Central memory CD8-positive, alpha-beta T cell (primary cell): ENCODE measurements around the gene BRI3BP.
A peak's percentile ranks its signal among the peaks of the same experiment; 100 is the strongest.

Experiments used
- ATAC-seq: fragments of 150-1000 bp; cut with Tn5 transposase; replicated peaks from 2 replicates; pipeline ENCODE4 v1.10.0; 2022; ENCODE audit warnings: mild to moderate bottlenecking, moderate FRiP score, moderate number of reproducible peaks; ENCODE audit not compliant: poor library complexity, severe bottlenecking; ENCODE audit errors: extremely low read depth
- DNase-seq, 2 donors: peaks; one replicate each; pipeline ENCODE4 v3.0.0; 2021; ENCODE audit warnings: low spot score in 2 of 2
- H3K27ac Mint-ChIP-seq: one replicate; pipeline ENCODE4 v1.8.0; 2022; ENCODE audit warnings: low read depth, mild to moderate bottlenecking, moderate library complexity, mixed read lengths
- H3K27me3 Mint-ChIP-seq: one replicate; pipeline ENCODE4 v1.8.0; 2022; ENCODE audit warnings: mixed read lengths
- H3K36me3 Mint-ChIP-seq: one replicate; pipeline ENCODE4 v1.8.0; 2022; ENCODE audit warnings: mild to moderate bottlenecking, moderate library complexity, mixed read lengths; ENCODE audit not compliant: insufficient read depth
- H3K4me1 Mint-ChIP-seq: one replicate; pipeline ENCODE4 v1.8.0; 2022; ENCODE audit warnings: mixed read lengths
- H3K4me3 Mint-ChIP-seq: one replicate; pipeline ENCODE4 v1.8.0; 2022; ENCODE audit warnings: mild to moderate bottlenecking, moderate library complexity, mixed read lengths
- H3K9me3 Mint-ChIP-seq: one replicate; pipeline ENCODE4 v1.8.0; 2022; ENCODE audit warnings: mixed read lengths

The BRI3BP gene

GRCh38 chr12:124993626-124994436, at the start of gene BRI3BP:
Gene BRI3BP (plus strand): TSS chr12:124993645. CDS start chr12:124993791, 146 bp downstream.
- DNase-seq (peak in 1 of 2 donors; percentile 31), ATAC-seq (peak; percentile 75)
- peak within 1 kb of the TSS; percentile 51 for H3K27ac Mint-ChIP-seq
- peaks cover 27% of the 10 kb centered on the region for H3K4me1 Mint-ChIP-seq
- peak within 1 kb of the TSS; percentile 94 for H3K4me3 Mint-ChIP-seq
- H3K9me3 Mint-ChIP-seq, result no peaks in the 10 kb centered on the region
- H3K27me3 Mint-ChIP-seq, result no peaks in the 10 kb centered on the region
- H3K36me3 Mint-ChIP-seq, result peaks cover 10% of the 10 kb centered on the region

GRCh38 chr12:124946447-124946793, 47.0 kb upstream of the BRI3BP start:
- DNase-seq (no peak), ATAC-seq (no peak)
- H3K9me3 Mint-ChIP-seq, result no peaks in the 10 kb centered on the region
- no peak overlapping the region for H3K27ac Mint-ChIP-seq
- H3K4me3 Mint-ChIP-seq, result no peak overlapping the region
- H3K27me3 Mint-ChIP-seq, result no peaks in the 10 kb centered on the region
- H3K36me3 Mint-ChIP-seq, result peaks cover 14% of the 10 kb centered on the region
- H3K4me1 Mint-ChIP-seq, result no peaks in the 10 kb centered on the region

- H3K27ac Mint-ChIP-seq, result no peak overlapping the region
- H3K4me1 Mint-ChIP-seq, result no peaks in the 10 kb centered on the region
- no peaks in the 10 kb centered on the region for H3K9me3 Mint-ChIP-seq
- H3K27me3 Mint-ChIP-seq, result no peaks in the 10 kb centered on the region
- H3K4me3 Mint-ChIP-seq, result no peak overlapping the region
- no peak for ATAC-seq
- DNase-seq, result no peak
- peaks cover 17% of the 10 kb centered on the region for H3K36me3 Mint-ChIP-seq
These were observed 46.4 kb upstream of the BRI3BP start for GRCh38 chr12:124947013-124947412.

GRCh38 chr12:124947561-124948398, 45.7 kb upstream of the BRI3BP start:
- Mint-ChIP-seq H3K36me3 (peaks cover 15% of the 10 kb centered on the region), H3K27me3 (no peaks in the 10 kb centered on the region), H3K4me3 (no peak overlapping the region), H3K9me3 (no peaks in the 10 kb centered on the region), H3K27ac (no peak overlapping the region), H3K4me1 (no peaks in the 10 kb centered on the region)
- DNase-seq, result no peak
- no peak for ATAC-seq

GRCh38 chr12:124949066-124949465, 44.4 kb upstream of the BRI3BP start:
- Mint-ChIP-seq H3K36me3 (peaks cover 15% of the 10 kb centered on the region), H3K27me3 (no peaks in the 10 kb centered on the region), H3K4me1 (no peaks in the 10 kb centered on the region), H3K27ac (no peak overlapping the region), H3K4me3 (no peak overlapping the region), H3K9me3 (no peaks in the 10 kb centered on the region)
- DNase-seq (no peak), ATAC-seq (no peak)

- Mint-ChIP-seq H3K36me3 (peaks cover 18% of the 10 kb centered on the region), H3K4me3 (no peak overlapping the region), H3K4me1 (no peaks in the 10 kb centered on the region), H3K9me3 (no peaks in the 10 kb centered on the region), H3K27me3 (no peaks in the 10 kb centered on the region), H3K27ac (no peak overlapping the region)
- DNase-seq, result no peak
- ATAC-seq, result no peak
These were observed 43.4 kb upstream of the BRI3BP start for GRCh38 chr12:124949779-124950728.

- peaks cover 24% of the 10 kb centered on the region for H3K36me3 Mint-ChIP-seq
- ATAC-seq, result no peak
- DNase-seq, result no peak
- no peaks in the 10 kb centered on the region for H3K9me3 Mint-ChIP-seq
- H3K4me1 Mint-ChIP-seq, result no peaks in the 10 kb centered on the region
- H3K27ac Mint-ChIP-seq, result no peak overlapping the region
- H3K27me3 Mint-ChIP-seq, result no peaks in the 10 kb centered on the region
- H3K4me3 Mint-ChIP-seq, result no peak overlapping the region
These were observed 41.1 kb upstream of the BRI3BP start for GRCh38 chr12:124952295-124952694.

GRCh38 chr12:124952801-124953200, 40.6 kb upstream of the BRI3BP start:
- no peaks in the 10 kb centered on the region for H3K4me1 Mint-ChIP-seq
- no peaks in the 10 kb centered on the region for H3K9me3 Mint-ChIP-seq
- H3K36me3 Mint-ChIP-seq, result peaks cover 28% of the 10 kb centered on the region
- no peak overlapping the region for H3K4me3 Mint-ChIP-seq
- no peak overlapping the region for H3K27ac Mint-ChIP-seq
- no peak for DNase-seq
- ATAC-seq, result no peak
- no peaks in the 10 kb centered on the region for H3K27me3 Mint-ChIP-seq

GRCh38 chr12:124953689-124954405, 39.6 kb upstream of the BRI3BP start:
- H3K36me3 Mint-ChIP-seq, result peaks cover 26% of the 10 kb centered on the region
- H3K27ac Mint-ChIP-seq, result no peak overlapping the region
- no peaks in the 10 kb centered on the region for H3K4me1 Mint-ChIP-seq
- H3K9me3 Mint-ChIP-seq, result no peaks in the 10 kb centered on the region
- ATAC-seq, result no peak
- DNase-seq, result no peak
- H3K4me3 Mint-ChIP-seq, result no peak overlapping the region
- H3K27me3 Mint-ChIP-seq, result no peaks in the 10 kb centered on the region

- DNase-seq (no peak), ATAC-seq (no peak)
- Mint-ChIP-seq H3K27me3 (no peaks in the 10 kb centered on the region), H3K27ac (no peak overlapping the region), H3K9me3 (no peaks in the 10 kb centered on the region), H3K4me3 (no peak overlapping the region), H3K4me1 (no peaks in the 10 kb centered on the region), H3K36me3 (peaks cover 30% of the 10 kb centered on the region)
These were observed 38.7 kb upstream of the BRI3BP start for GRCh38 chr12:124954771-124955170.

- no peaks in the 10 kb centered on the region for H3K9me3 Mint-ChIP-seq
- H3K36me3 Mint-ChIP-seq, result peaks cover 36% of the 10 kb centered on the region
- H3K4me3 Mint-ChIP-seq, result no peak overlapping the region
- no peaks in the 10 kb centered on the region for H3K4me1 Mint-ChIP-seq
- ATAC-seq (no peak), DNase-seq (no peak)
- H3K27ac Mint-ChIP-seq, result no peak overlapping the region
- H3K27me3 Mint-ChIP-seq, result no peaks in the 10 kb centered on the region
These were observed 36.9 kb upstream of the BRI3BP start for GRCh38 chr12:124956571-124956970.

GRCh38 chr12:124961055-124961454, 32.4 kb upstream of the BRI3BP start:
- no peak for ATAC-seq
- H3K9me3 Mint-ChIP-seq, result no peaks in the 10 kb centered on the region
- peaks cover 64% of the 10 kb centered on the region for H3K36me3 Mint-ChIP-seq
- H3K4me3 Mint-ChIP-seq, result no peak overlapping the region
- H3K4me1 Mint-ChIP-seq, result no peaks in the 10 kb centered on the region
- no peak for DNase-seq
- H3K27ac Mint-ChIP-seq, result no peak overlapping the region
- H3K27me3 Mint-ChIP-seq, result no peaks in the 10 kb centered on the region
